Gastroesophageal sphincter (tissue), 3 donors: ENCODE measurements around the gene PGBD5.

ENCODE experiments used
- CTCF ChIP-seq, 4 experiments: fragments of 200-600 bp in 2 of 4; fragments of 450-650 bp in 2 of 4; sonication (generic) in 1 of 4; IDR thresholded peaks; one replicate each; pipeline ENCODE4 v1.5.1; 2017 to 2019; ENCODE audit warnings: antibody characterized with exemption in 4 of 4, mild to moderate bottlenecking in 2 of 4, moderate library complexity in 2 of 4
- POLR2AphosphoS5 ChIP-seq: sonication (generic); formaldehyde crosslinking; IDR thresholded peaks from one replicate; pipeline ENCODE4 v1.6.1; 2017; ENCODE audit warnings: antibody characterized with exemption

DNA sequence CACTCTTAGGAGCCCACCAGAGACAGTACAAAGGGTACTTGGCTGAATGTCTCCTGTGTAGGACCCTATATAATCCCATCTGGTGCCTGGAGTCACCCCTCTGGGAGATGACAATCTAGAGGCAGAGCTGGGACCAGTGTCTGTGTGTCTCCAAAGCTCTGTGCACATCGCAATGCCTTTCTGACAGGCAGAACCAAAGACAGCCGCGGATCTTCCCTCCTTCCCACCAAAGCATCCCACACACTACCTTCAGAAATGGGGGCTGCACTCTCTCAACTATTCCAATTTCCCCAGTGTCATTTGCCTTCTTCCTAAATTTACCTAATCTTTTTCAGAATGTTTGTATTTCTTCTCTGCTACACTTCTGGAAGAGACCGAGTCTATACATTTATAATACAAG is 12.0 kb downstream of the PGBD5 start:
- TF ChIP-seq CTCF (IDR thresholded peaks at IDR 0.05) (no peak), POLR2AphosphoS5 (no peak)
